HL-60 (cell line): ENCODE results near the gene EPC1.

ENCODE experiments used
- GABPA ChIP-seq: IDR thresholded peaks from 2 replicates; pipeline ENCODE4 v1.6.1; 2012; ENCODE audit warnings: low read depth
- POLR2AphosphoS5 ChIP-seq: IDR thresholded peaks from 2 replicates; pipeline ENCODE4 v1.6.1; 2012; ENCODE audit warnings: low read depth
- TF ChIP-seq, protein P1 (sequence below): IDR thresholded peaks from one replicate; pipeline ENCODE4 v1.5.1; 2011; ENCODE audit warnings: low read length, control low read depth, inconsistent platforms; ENCODE audit not compliant: insufficient read depth
- TF ChIP-seq, protein P2 (sequence below): IDR thresholded peaks from 2 replicates; pipeline ENCODE4 v1.6.1; 2012; ENCODE audit warnings: low read depth; ENCODE audit not compliant: insufficient replicate concordance

DNA sequence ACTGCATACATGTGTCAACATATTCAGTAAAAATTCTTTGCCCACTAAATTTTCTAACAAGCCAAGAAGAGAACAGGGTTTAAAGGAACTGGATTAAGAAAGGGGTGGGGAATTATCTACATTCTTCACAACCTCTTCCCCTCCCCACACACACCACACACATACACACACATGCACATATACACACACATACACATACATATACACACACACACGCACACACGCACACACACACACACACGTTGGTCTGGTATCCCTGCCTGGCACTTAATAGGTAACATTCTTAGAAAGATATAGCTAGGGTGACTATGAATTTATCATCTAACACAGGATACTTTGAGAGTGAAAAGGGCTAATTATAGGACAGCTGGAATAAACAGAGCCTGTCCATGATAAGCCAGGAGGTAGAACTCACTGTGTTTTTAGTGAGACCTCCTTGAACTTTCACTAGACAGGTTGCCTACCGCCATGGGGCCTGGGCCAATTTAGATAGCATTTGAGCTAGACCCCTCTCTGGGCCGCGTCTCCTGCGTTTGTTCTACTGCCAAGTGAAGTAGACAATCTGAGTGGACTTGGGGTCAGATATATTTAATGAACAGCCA lies 33.1 kb upstream of the EPC1 start:
- no peak for TF ChIP-seq GABPA
- TF ChIP-seq, protein P1, sequence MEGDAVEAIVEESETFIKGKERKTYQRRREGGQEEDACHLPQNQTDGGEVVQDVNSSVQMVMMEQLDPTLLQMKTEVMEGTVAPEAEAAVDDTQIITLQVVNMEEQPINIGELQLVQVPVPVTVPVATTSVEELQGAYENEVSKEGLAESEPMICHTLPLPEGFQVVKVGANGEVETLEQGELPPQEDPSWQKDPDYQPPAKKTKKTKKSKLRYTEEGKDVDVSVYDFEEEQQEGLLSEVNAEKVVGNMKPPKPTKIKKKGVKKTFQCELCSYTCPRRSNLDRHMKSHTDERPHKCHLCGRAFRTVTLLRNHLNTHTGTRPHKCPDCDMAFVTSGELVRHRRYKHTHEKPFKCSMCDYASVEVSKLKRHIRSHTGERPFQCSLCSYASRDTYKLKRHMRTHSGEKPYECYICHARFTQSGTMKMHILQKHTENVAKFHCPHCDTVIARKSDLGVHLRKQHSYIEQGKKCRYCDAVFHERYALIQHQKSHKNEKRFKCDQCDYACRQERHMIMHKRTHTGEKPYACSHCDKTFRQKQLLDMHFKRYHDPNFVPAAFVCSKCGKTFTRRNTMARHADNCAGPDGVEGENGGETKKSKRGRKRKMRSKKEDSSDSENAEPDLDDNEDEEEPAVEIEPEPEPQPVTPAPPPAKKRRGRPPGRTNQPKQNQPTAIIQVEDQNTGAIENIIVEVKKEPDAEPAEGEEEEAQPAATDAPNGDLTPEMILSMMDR = no peak
- no peak for TF ChIP-seq POLR2AphosphoS5
- TF ChIP-seq, protein P2, sequence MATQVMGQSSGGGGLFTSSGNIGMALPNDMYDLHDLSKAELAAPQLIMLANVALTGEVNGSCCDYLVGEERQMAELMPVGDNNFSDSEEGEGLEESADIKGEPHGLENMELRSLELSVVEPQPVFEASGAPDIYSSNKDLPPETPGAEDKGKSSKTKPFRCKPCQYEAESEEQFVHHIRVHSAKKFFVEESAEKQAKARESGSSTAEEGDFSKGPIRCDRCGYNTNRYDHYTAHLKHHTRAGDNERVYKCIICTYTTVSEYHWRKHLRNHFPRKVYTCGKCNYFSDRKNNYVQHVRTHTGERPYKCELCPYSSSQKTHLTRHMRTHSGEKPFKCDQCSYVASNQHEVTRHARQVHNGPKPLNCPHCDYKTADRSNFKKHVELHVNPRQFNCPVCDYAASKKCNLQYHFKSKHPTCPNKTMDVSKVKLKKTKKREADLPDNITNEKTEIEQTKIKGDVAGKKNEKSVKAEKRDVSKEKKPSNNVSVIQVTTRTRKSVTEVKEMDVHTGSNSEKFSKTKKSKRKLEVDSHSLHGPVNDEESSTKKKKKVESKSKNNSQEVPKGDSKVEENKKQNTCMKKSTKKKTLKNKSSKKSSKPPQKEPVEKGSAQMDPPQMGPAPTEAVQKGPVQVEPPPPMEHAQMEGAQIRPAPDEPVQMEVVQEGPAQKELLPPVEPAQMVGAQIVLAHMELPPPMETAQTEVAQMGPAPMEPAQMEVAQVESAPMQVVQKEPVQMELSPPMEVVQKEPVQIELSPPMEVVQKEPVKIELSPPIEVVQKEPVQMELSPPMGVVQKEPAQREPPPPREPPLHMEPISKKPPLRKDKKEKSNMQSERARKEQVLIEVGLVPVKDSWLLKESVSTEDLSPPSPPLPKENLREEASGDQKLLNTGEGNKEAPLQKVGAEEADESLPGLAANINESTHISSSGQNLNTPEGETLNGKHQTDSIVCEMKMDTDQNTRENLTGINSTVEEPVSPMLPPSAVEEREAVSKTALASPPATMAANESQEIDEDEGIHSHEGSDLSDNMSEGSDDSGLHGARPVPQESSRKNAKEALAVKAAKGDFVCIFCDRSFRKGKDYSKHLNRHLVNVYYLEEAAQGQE = no peak
